ENCODE results near the gene NUPR2.

DNA sequence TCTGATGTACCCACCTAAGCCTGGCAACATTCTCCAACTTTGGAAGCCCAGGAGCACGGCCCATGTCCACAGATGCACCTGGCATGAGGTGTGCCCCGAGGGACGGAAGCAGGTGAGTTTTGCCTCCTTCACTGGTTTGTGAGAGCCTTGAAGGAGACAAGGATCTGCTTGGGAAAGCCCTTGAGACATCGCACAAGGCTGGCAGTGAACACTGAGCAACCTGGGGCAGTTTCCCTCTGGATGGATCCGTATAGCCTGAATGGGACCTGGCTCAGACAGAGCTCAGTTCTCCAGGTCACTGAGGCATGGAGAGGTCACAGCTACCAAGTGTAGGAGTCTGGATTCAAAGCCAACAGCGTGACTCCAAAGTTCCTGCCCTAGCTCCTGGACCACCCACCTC, 8.8 kb upstream of the NUPR2 start:
- TF ChIP-seq, protein P1, sequence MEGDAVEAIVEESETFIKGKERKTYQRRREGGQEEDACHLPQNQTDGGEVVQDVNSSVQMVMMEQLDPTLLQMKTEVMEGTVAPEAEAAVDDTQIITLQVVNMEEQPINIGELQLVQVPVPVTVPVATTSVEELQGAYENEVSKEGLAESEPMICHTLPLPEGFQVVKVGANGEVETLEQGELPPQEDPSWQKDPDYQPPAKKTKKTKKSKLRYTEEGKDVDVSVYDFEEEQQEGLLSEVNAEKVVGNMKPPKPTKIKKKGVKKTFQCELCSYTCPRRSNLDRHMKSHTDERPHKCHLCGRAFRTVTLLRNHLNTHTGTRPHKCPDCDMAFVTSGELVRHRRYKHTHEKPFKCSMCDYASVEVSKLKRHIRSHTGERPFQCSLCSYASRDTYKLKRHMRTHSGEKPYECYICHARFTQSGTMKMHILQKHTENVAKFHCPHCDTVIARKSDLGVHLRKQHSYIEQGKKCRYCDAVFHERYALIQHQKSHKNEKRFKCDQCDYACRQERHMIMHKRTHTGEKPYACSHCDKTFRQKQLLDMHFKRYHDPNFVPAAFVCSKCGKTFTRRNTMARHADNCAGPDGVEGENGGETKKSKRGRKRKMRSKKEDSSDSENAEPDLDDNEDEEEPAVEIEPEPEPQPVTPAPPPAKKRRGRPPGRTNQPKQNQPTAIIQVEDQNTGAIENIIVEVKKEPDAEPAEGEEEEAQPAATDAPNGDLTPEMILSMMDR (IDR thresholded peaks at IDR 0.05; ENCODE audit: low read depth, low read length, poor library complexity, severe bottlenecking) = no peak
- no peak for TF ChIP-seq EZH2phosphoT487 (IDR thresholded peaks at IDR 0.05; ENCODE audit: borderline replicate concordance, low read length)

Data from DOHH2 (cell line).